HG02943 (cell line): ENCODE measurements around the gene GLRA3.
"Not testable (repeated sequence)": the region's sequence is repeated elsewhere in the genome, so short reads cannot be mapped to it uniquely, and the experiment has no call there.

ENCODE experiments used
- ATAC-seq: cut with Tn5 transposase; IDR thresholded peaks from one replicate; pipeline ENCODE4 v1.9.1; 2021; ENCODE audit warnings: mild to moderate bottlenecking, low read depth, moderate library complexity; ENCODE audit not compliant: unreplicated experiment

GLRA3 gene

GRCh38 chr4:174716986-174717770, 111.9 kb downstream of the GLRA3 start:
- ATAC-seq = no peak

GRCh38 chr4:174714393-174715211, 114.4 kb downstream of the GLRA3 start:
- peak; percentile 86 for ATAC-seq

GRCh38 chr4:174713821-174714220, 115.2 kb downstream of the GLRA3 start:
- ATAC-seq = no peak

DNA sequence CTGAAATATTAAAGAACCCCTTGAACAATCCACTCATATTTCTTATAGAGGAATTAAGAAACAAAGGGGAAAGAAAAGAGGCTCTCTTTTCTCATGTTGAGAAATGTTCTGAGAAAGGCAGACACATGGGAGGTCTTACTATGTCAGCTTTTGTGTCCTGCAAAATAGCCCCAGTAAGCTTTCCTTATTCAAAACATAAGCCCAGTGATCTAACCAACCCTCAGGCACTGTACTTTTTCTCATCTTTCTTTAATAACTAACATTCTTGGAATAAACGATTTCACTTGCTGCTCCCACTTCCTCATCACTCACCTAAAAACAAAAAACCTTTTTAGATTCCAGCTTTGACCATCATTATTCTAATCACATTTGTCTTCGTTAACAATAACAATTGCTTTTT, 115.9 kb downstream of the GLRA3 start:
- no peak for ATAC-seq

DNA sequence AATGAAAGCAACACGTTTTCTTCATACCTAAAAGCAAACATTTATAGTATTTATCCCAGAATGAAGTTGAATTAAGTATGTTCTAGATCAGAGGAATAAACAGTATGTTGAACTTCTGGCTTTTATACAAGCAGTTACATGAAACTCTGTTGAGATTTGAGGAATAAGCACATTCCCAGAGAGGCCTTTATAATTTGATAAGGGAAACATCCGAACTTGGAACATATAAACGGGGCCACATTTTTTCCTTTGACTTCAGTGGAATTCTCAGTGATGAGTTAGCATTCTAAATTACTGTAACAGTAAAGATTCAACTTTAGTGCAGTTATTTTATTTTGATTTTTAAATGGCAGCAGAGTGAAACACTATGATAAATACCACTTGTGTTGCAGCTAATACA, 119.5 kb downstream of the GLRA3 start:
- ATAC-seq = no peak

GRCh38 chr4:174708381-174708780, 120.7 kb downstream of the GLRA3 start:
- ATAC-seq = no peak

GRCh38 chr4:174707902-174708301, 121.1 kb downstream of the GLRA3 start:
- ATAC-seq = no peak

DNA sequence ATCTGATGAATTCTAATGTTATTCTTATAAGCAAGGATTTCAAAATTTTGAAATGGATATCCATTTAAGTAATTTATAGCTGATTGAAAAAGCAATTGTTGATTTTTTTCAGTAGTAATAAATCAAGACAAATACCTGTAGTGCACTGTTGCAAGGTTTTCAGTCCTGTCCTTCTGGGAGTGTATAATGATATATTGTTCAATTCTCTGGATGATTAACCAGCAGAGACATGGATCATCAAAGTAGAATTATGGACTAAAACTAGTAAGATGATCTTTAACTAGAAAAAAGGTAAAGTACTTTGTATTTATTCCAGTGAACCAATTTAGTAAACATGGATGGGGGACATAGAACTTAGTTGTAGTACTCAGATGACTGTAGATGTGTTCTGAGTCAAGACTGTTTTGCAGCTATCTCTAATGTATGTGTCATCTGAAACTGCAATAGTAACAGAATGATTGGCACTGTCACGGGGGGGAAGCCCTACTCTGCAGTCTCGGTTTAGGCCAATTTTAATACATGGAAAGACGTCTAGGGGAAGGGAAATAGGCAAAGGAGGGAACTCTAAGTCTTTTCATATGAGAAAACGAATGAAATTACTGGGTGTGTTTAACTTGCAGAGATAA, 121.9 kb downstream of the GLRA3 start:
- peak; percentile 83 for ATAC-seq

GRCh38 chr4:174702979-174703478, 126.0 kb downstream of the GLRA3 start:
- no peak for ATAC-seq

DNA sequence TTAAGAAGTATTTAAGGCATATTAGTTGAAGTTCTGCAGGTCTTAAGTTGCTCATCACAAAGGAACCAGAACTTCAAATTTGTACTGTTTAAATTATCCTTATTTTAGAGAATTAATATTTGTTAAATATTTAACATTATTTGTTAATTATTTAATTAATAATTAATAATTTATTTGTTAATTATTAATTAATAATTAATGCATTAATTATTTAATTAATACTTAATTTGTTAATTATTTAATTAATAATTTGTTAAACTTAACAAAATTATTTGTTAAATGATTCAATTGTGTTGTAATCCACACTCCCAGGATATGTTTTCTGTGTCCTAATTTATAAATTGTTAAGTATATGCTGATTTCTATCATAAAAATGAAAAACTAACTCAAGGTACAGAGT, 129.4 kb downstream of the GLRA3 start:
- no peak for ATAC-seq

- no peak for ATAC-seq
These were observed 131.2 kb downstream of the GLRA3 start for GRCh38 chr4:174697896-174698295.

- ATAC-seq = no peak
These were observed 131.8 kb downstream of the GLRA3 start for GRCh38 chr4:174697202-174697601.

DNA sequence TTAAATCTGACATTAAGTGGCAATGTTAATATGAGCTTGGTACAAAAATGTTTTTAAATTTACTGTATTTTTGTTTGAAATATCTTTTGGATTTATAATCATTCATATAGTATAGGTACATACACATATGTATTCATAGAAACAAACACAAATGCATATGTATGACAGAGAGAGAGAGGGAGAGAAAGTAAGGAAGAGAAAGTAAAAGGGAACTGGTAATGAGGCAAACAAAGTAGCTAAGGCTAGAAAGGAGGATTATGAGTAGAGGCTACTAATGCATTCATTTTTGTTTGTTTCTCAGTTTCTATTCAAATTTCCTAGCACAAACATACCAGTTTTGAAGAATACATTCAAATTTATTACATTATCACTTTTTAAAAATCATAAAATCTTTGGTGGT, 132.4 kb downstream of the GLRA3 start:
- no peak for ATAC-seq

- ATAC-seq = not testable (repeated sequence)
These were observed 137.2 kb downstream of the GLRA3 start for GRCh38 chr4:174691876-174692275.

DNA sequence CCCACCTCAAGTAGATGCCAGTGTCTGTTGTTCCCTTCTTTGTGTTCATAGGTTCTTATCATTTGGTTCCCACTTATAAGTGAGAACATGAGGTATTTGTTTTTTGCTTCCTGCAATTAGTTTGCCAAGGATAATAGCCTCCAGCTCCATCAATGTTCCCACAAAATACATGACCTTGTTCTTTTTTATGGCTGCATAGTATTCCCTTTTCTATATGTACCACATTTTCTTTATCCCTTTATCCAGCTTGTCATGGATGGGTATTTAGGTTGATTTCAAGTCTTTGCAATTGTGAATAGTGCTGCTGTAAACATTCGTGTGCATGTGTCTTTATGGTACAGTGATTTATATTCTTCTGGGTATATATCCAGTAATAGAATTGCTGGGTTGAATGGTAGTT, 138.4 kb downstream of the GLRA3 start:
- ATAC-seq = no peak

DNA sequence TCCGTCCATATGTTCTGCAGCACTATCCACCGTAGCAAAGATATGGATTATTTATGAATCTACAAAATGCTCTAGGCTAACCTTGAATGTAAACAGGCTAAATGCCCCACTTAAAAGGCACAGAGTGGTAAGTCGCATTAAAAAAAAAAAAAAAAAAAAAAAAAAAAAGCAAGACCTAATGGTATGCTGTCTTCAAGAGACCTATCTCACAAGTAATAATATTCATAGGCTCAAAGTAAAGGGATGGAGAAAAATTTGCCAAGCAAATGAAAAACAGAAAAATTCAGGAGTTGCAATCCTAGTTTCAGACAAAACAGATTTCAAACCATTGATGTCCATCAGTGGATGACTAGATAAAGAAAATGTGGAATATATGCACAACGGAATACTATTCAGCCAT, 139.4 kb downstream of the GLRA3 start:
- no peak for ATAC-seq

- no peak for ATAC-seq
These were observed 142.2 kb downstream of the GLRA3 start for GRCh38 chr4:174686826-174687225.

DNA sequence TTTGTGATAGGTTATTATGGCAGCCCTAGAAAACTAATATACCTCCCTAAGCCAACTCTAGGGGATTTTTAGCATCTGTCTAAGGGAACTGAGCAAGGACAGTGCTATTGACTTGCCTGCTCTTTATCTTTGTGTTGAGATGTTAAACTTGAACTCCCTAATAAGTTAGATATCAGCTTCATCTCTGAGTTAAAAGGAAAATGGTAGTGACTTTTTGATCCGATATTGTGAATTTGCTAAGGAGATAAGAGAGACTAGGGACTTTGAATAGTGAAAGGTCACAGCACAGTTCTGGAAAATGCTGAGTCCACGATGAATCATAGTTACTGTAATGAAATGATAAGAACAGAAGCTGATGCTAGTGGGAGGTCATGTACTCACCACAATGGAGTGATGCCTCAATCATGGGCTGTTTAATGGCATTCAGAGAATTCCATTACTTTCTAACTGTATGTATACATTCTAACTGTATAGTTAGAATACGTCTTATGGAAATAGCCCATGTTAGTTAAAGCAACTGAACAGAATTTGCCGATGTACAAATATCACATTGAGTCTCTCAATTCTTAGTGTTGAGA, 147.2 kb downstream of the GLRA3 start:
- ATAC-seq = no peak

DNA sequence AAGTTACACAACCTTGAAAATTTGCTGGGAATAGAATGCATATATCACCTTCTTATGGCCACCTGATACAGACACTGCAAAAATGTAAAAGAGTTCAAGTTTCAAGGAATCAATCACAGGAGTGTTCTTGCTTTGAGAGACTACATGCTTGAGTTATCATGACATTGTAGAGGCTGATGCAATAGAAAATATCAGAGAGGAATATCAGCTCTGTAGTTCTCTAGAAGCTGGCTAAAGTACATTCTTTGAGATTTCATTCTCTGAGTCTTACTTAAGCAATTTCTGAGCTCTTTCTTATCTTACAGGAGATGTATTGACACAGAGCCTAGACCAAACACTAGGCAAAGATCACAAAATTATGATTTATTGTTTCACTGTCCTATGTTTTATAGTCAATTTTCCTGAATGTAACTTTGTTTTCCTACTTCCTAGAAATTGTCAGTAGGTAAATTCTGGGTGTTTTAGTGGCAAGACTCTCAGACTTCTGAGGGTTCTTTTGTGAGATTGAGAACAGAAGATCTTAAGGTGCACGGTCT, 154.7 kb downstream of the GLRA3 start:
- no peak for ATAC-seq

- ATAC-seq = no peak
These were observed 155.2 kb downstream of the GLRA3 start for GRCh38 chr4:174673865-174674264.

DNA sequence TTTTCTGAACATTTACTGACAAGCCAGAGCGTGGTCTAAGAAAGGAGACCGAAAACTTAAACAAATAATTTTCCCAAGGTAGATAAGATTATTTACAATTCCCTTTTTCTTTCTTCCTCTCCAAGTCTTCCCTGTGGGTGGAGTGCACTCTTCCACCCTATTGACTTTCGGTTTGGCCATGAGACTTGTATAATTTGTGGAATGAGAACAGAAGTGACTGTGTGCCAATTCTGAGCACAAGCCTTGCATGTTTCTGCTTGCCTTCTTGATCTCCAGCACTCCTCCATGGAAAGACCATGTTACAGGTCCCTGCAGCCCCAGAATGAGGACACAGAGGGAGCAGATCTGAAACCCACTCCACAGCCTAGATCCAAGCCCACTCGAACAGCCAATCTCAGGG, 156.8 kb downstream of the GLRA3 start:
- no peak for ATAC-seq
